ENCODE measurements around the gene USP17L18. TPM values are rescaled to one million over a fixed set of nuclear protein-coding genes. Genes with fewer than 3 reads are reported as not detected.

USP17L18 gene, protein sequence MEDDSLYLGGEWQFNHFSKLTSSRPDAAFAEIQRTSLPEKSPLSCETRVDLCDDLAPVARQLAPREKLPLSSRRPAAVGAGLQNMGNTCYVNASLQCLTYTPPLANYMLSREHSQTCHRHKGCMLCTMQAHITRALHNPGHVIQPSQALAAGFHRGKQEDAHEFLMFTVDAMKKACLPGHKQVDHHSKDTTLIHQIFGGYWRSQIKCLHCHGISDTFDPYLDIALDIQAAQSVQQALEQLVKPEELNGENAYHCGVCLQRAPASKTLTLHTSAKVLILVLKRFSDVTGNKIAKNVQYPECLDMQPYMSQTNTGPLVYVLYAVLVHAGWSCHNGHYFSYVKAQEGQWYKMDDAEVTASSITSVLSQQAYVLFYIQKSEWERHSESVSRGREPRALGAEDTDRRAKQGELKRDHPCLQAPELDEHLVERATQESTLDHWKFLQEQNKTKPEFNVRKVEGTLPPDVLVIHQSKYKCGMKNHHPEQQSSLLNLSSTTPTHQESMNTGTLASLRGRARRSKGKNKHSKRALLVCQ
- not detected for total RNA-seq

DNA sequence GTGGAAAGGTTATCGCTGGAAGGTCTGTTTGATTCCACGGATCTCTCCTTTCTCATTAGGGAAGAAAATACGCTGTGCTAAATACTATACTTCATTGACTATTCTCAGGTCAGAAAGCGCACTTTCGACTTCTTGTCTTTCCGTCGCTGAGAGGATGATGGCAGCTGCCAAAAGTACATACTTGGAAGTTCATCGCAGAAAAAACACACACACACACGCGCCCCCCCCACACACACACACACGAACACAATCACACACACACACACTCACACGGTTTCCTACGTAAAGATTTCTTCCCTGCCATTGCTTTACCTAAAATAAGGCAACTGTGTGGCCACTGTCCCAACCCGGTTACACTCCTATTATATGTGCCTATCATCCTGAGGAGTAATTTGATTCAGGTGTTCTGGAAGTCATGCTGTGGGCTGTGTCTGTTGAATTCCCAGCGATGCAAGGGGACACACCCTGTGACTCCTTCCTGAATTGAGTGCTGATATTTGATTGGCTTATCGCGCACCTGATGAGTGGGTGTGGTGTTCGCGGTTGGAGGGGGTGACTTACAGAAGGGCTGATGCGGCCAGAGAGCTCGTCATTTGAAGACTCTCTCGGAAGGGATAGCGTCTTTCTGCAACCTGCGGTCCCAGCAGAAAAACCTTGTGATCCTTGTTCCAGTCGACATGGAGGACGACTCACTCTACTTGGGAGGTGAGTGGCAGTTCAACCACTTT, at the start of gene USP17L18:
USP17L18 (plus strand) TSS at position 678 of the 728 bp plus-strand sequence; CDS start at position 678, 0 bp downstream.

DNA sequence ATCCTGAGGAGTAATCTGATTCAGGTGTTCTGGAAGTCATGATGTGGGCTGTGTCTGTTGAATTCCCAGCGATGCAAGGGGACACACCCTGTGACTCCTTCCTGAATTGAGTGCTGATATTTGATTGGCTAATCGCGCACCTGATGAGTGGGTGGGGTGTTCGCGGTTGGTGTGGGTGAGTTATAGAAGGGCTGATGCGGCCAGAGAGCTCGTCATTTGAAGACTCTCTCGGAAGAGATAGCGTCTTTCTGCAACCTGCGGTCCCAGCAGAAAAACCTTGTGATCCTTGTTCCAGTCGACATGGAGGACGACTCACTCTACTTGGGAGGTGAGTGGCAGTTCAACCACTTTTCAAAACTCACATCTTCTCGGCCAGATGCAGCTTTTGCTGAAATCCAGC, 38.1 kb upstream of the USP17L18 start, which contains the start of gene USP17L10:
USP17L10 (plus strand) TSS at position 301 of the 400 bp plus-strand sequence; CDS start at position 301, 0 bp downstream.

DNA sequence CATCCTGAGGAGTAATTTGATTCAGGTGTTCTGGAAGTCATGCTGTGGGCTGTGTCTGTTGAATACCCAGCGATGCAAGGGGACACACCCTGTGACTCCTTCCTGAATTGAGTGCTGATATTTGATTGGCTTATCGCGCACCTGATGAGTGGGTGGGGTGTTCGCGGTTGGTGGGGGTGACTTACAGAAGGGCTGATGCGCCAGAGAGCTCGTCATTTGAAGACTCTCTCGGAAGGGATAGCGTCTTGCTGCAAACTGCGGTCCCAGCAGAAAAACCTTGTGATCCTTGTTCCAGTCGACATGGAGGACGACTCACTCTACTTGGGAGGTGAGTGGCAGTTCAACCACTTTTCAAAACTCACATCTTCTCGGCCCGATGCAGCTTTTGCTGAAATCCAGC, 33.3 kb upstream of the USP17L18 start, which contains the start of gene USP17L11:
USP17L11 (plus strand) TSS at position 301 of the 400 bp plus-strand sequence; CDS start at position 301, 0 bp downstream.

DNA sequence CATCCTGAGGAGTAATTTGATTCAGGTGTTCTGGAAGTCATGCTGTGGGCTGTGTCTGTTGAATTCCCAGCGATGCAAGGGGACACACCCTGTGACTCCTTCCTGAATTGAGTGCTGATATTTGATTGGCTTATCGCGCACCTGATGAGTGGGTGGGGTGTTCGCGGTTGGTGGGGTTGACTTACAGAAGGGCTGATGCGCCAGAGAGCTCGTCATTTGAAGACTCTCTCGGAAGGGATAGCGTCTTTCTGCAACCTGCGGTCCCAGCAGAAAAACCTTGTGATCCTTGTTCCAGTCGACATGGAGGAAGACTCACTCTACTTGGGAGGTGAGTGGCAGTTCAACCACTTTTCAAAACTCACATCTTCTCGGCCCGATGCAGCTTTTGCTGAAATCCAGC, 28.6 kb upstream of the USP17L18 start, which contains the start of gene USP17L12:
USP17L12 (plus strand) TSS at position 301 of the 400 bp plus-strand sequence; CDS start at position 301, 0 bp downstream.

DNA sequence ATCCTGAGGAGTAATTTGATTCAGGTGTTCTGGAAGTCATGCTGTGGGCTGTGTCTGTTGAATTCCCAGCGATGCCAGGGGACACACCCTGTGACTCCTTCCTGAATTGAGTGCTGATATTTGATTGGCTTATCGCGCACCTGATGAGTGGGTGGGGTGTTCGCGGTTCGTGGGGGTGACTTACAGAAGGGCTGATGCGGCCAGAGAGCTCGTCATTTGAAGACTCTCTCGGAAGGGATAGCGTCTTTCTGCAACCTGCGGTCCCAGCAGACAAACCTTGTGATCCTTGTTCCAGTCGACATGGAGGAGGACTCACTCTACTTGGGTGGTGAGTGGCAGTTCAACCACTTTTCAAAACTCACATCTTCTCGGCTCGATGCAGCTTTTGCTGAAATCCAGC, 23.8 kb upstream of the USP17L18 start, which contains the start of gene USP17L13:
USP17L13 (plus strand) TSS at position 301 of the 400 bp plus-strand sequence; CDS start at position 301, 0 bp downstream.

DNA sequence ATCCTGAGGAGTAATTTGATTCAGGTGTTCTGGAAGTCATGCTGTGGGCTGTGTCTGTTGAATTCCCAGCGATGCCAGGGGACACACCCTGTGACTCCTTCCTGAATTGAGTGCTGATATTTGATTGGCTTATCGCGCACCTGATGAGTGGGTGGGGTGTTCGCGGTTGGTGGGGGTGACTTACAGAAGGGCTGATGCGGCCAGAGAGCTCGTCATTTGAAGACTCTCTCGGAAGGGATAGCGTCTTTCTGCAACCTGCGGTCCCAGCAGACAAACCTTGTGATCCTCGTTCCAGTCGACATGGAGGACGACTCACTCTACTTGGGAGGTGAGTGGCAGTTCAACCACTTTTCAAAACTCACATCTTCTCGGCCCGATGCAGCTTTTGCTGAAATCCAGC, 14.3 kb upstream of the USP17L18 start, which contains the start of gene USP17L15:
USP17L15 (plus strand) TSS at position 301 of the 400 bp plus-strand sequence; CDS start at position 301, 0 bp downstream.

DNA sequence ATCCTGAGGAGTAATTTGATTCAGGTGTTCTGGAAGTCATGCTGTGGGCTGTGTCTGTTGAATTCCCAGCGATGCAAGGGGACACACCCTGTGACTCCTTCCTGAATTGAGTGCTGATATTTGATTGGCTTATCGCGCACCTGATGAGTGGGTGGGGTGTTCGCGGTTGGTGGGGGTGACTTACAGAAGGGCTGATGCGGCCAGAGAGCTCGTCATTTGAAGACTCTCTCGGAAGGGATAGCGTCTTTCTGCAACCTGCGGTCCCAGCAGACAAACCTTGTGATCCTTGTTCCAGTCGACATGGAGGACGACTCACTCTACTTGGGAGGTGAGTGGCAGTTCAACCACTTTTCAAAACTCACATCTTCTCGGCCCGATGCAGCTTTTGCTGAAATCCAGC, 4.9 kb upstream of the USP17L18 start, which contains the start of gene USP17L17:
USP17L17 (plus strand) TSS at position 301 of the 400 bp plus-strand sequence; CDS start at position 301, 0 bp downstream.

DNA sequence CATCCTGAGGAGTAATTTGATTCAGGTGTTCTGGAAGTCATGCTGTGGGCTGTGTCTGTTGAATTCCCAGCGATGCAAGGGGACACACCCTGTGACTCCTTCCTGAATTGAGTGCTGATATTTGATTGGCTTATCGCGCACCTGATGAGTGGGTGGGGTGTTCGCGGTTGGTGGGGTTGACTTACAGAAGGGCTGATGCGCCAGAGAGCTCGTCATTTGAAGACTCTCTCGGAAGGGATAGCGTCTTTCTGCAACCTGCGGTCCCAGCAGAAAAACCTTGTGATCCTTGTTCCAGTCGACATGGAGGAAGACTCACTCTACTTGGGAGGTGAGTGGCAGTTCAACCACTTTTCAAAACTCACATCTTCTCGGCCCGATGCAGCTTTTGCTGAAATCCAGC, 4.6 kb downstream of the USP17L18 start, which contains the start of gene USP17L19:
USP17L19 (plus strand) TSS at position 301 of the 400 bp plus-strand sequence; CDS start at position 301, 0 bp downstream.

DNA sequence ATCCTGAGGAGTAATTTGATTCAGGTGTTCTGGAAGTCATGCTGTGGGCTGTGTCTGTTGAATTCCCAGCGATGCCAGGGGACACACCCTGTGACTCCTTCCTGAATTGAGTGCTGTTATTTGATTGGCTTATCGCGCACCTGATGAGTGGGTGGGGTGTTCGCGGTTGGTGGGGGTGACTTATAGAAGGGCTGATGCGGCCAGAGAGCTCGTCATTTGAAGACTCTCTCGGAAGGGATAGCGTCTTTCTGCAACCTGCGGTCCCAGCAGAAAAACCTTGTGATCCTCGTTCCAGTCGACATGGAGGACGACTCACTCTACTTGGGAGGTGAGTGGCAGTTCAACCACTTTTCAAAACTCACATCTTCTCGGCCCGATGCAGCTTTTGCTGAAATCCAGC, 9.4 kb downstream of the USP17L18 start, which contains the start of gene USP17L20:
USP17L20 (plus strand) TSS at position 301 of the 400 bp plus-strand sequence; CDS start at position 301, 0 bp downstream.

DNA sequence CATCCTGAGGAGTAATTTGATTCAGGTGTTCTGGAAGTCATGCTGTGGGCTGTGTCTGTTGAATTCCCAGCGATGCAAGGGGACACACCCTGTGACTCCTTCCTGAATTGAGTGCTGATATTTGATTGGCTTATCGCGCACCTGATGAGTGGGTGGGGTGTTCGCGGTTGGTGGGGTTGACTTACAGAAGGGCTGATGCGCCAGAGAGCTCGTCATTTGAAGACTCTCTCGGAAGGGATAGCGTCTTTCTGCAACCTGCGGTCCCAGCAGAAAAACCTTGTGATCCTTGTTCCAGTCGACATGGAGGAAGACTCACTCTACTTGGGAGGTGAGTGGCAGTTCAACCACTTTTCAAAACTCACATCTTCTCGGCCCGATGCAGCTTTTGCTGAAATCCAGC, 14.1 kb downstream of the USP17L18 start, which contains the start of gene USP17L21:
USP17L21 (plus strand) TSS at position 301 of the 400 bp plus-strand sequence; CDS start at position 301, 0 bp downstream.

DNA sequence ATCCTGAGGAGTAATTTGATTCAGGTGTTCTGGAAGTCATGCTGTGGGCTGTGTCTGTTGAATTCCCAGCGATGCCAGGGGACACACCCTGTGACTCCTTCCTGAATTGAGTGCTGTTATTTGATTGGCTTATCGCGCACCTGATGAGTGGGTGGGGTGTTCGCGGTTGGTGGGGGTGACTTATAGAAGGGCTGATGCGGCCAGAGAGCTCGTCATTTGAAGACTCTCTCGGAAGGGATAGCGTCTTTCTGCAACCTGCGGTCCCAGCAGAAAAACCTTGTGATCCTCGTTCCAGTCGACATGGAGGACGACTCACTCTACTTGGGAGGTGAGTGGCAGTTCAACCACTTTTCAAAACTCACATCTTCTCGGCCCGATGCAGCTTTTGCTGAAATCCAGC, 18.9 kb downstream of the USP17L18 start, which contains the start of gene USP17L22:
USP17L22 (plus strand) TSS at position 301 of the 400 bp plus-strand sequence; CDS start at position 301, 0 bp downstream.

Other genes starting within 250 kb of the USP17L18 start
- not detected for gene FAM90A26, start 78.2 kb upstream of the USP17L18 start, total RNA-seq
- not detected for gene USP17L10, start 38.0 kb upstream of the USP17L18 start, total RNA-seq
- gene USP17L11, start 33.2 kb upstream of the USP17L18 start, total RNA-seq: not detected
- not detected for gene USP17L12, start 28.5 kb upstream of the USP17L18 start, total RNA-seq
- gene USP17L13, start 23.7 kb upstream of the USP17L18 start, total RNA-seq: not detected
- gene USP17L15, start 14.2 kb upstream of the USP17L18 start, total RNA-seq: not detected
- not detected for gene USP17L17, start 4.8 kb upstream of the USP17L18 start, total RNA-seq
- not detected for gene USP17L19, start 4.7 kb downstream of the USP17L18 start, total RNA-seq
- gene USP17L20, start 9.5 kb downstream of the USP17L18 start, total RNA-seq: not detected
- gene USP17L21, start 14.2 kb downstream of the USP17L18 start, total RNA-seq: not detected
- not detected for gene USP17L22, start 19.0 kb downstream of the USP17L18 start, total RNA-seq
- not detected for gene USP17L24, start 76.5 kb downstream of the USP17L18 start, total RNA-seq
- not detected for gene USP17L25, start 81.3 kb downstream of the USP17L18 start, total RNA-seq
- not detected for gene USP17L26, start 86.0 kb downstream of the USP17L18 start, total RNA-seq
- not detected for gene USP17L5, start 90.8 kb downstream of the USP17L18 start, total RNA-seq
- not detected for gene USP17L27, start 95.5 kb downstream of the USP17L18 start, total RNA-seq
- not detected for gene USP17L28, start 100.3 kb downstream of the USP17L18 start, total RNA-seq
- gene USP17L29, start 105.0 kb downstream of the USP17L18 start, total RNA-seq: not detected
- not detected for gene USP17L30, start 114.5 kb downstream of the USP17L18 start, total RNA-seq
- gene DEFB131A, start 195.8 kb downstream of the USP17L18 start, total RNA-seq: not detected

Measured in melanocyte of skin (primary cell).